CD4-positive, alpha-beta T cell treated with Interleukin-6 for 4 hours (primary cell): ENCODE data around the gene ZNG1F.
"Not testable (repeated sequence)": the region's sequence is repeated elsewhere in the genome, so short reads cannot be mapped to it uniquely, and the experiment has no call there.

ENCODE experiments used
- DNase-seq: peaks from one replicate; pipeline ENCODE4 v3.0.0-alpha.2; 2020; ENCODE audit warnings: mixed read lengths

The ZNG1F gene

DNA sequence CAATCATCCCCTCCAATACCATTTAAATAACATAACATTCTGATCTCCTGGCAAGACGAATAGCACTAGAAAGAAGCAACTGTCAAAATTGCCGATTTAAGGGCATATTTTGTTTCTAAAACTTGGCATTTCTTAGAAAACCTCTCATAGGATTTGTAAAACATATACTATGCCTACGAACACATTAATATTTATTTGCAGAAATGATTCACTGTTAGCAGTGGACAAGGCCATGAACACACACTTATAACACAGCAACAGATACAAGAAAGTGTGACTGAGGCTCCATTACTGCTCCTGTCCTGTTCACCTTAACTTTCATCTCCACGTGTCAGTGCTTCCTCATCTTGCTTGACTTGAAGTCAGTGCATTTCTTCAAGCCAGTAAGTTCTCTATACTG lies 106.8 kb downstream of the ZNG1F start:
- DNase-seq = not testable (repeated sequence)
